ENCODE measurements around the gene PPP2R1B.

The PPP2R1B gene

GRCh38 chr11:111730871-111731591 is 35.2 kb downstream of the PPP2R1B start:
- no peak overlapping the region for H3K4me3 ChIP-seq (ENCODE audit: low read depth in 1 of 2, low read length in 2 of 2)
- H3K27ac ChIP-seq (ENCODE audit: low read length), result no peak overlapping the region
- H3K4me2 ChIP-seq (ENCODE audit: insufficient read depth, low read length), result no peak overlapping the region
- H3K9me3 ChIP-seq (ENCODE audit: insufficient read depth, low read length, severe bottlenecking), result no peaks in the 10 kb centered on the region
- ATAC-seq (ENCODE audit: insufficient read depth, low read depth) (no peak), DNase-seq (no peak)
- H3K9ac ChIP-seq (ENCODE audit: low read depth, low read length), result no peak overlapping the region
- H3K27me3 ChIP-seq (ENCODE audit: insufficient read depth, low read length, poor library complexity), result no peaks in the 10 kb centered on the region
- peaks cover 28% of the 10 kb centered on the region for H3K36me3 ChIP-seq (ENCODE audit: insufficient read depth, low read length)
- no peaks in the 10 kb centered on the region for H3K4me1 ChIP-seq (ENCODE audit: insufficient read depth, low read length)
- H4K20me1 ChIP-seq (ENCODE audit: insufficient read depth, low read length), result peaks cover 7% of the 10 kb centered on the region
- H3K79me2 ChIP-seq (ENCODE audit: insufficient read depth, low read length), result no peaks in the 10 kb centered on the region
- TF ChIP-seq EZH2 (IDR thresholded peaks at IDR 0.05; ENCODE audit: borderline replicate concordance, low read depth, low read length, severe bottlenecking) (no peak), CTCF (IDR thresholded peaks at IDR 0.05; ENCODE audit: borderline replicate concordance, extremely low read depth, low read length, poor library complexity, severe bottlenecking) (no peak)
- no peak overlapping the region for H2AFZ ChIP-seq (ENCODE audit: low read depth, low read length)

GRCh38 chr11:111729831-111730311 is 36.3 kb downstream of the PPP2R1B start:
- Histone ChIP-seq H3K36me3 (ENCODE audit: insufficient read depth, low read length) (peaks cover 38% of the 10 kb centered on the region), H3K27me3 (ENCODE audit: insufficient read depth, low read length, poor library complexity) (no peaks in the 10 kb centered on the region), H3K4me3 (ENCODE audit: low read depth in 1 of 2, low read length in 2 of 2) (no peak overlapping the region), H3K27ac (ENCODE audit: low read length) (no peak overlapping the region), H3K9ac (ENCODE audit: low read depth, low read length) (no peak overlapping the region), H3K9me3 (ENCODE audit: insufficient read depth, low read length, severe bottlenecking) (no peaks in the 10 kb centered on the region), H3K4me2 (ENCODE audit: insufficient read depth, low read length) (no peak overlapping the region), H4K20me1 (ENCODE audit: insufficient read depth, low read length) (peaks cover 7% of the 10 kb centered on the region), H3K79me2 (ENCODE audit: insufficient read depth, low read length) (no peaks in the 10 kb centered on the region), H2AFZ (ENCODE audit: low read depth, low read length) (no peak overlapping the region), H3K4me1 (ENCODE audit: insufficient read depth, low read length) (no peaks in the 10 kb centered on the region)
- no peak for TF ChIP-seq CTCF (IDR thresholded peaks at IDR 0.05; ENCODE audit: borderline replicate concordance, extremely low read depth, low read length, poor library complexity, severe bottlenecking)
- TF ChIP-seq EZH2 (IDR thresholded peaks at IDR 0.05; ENCODE audit: borderline replicate concordance, low read depth, low read length, severe bottlenecking), result no peak
- DNase-seq, result no peak
- ATAC-seq (ENCODE audit: insufficient read depth, low read depth), result no peak

- Histone ChIP-seq H3K36me3 (ENCODE audit: insufficient read depth, low read length) (peaks cover 44% of the 10 kb centered on the region), H3K79me2 (ENCODE audit: insufficient read depth, low read length) (no peaks in the 10 kb centered on the region), H3K9me3 (ENCODE audit: insufficient read depth, low read length, severe bottlenecking) (no peaks in the 10 kb centered on the region), H3K4me1 (ENCODE audit: insufficient read depth, low read length) (no peaks in the 10 kb centered on the region), H3K27me3 (ENCODE audit: insufficient read depth, low read length, poor library complexity) (no peaks in the 10 kb centered on the region), H3K9ac (ENCODE audit: low read depth, low read length) (no peak overlapping the region), H3K27ac (ENCODE audit: low read length) (no peak overlapping the region), H3K4me2 (ENCODE audit: insufficient read depth, low read length) (no peak overlapping the region), H4K20me1 (ENCODE audit: insufficient read depth, low read length) (peaks cover 7% of the 10 kb centered on the region), H3K4me3 (ENCODE audit: low read depth in 1 of 2, low read length in 2 of 2) (no peak overlapping the region), H2AFZ (ENCODE audit: low read depth, low read length) (no peak overlapping the region)
- DNase-seq (no peak), ATAC-seq (ENCODE audit: insufficient read depth, low read depth) (no peak)
- TF ChIP-seq CTCF (IDR thresholded peaks at IDR 0.05; ENCODE audit: borderline replicate concordance, extremely low read depth, low read length, poor library complexity, severe bottlenecking) (no peak), EZH2 (IDR thresholded peaks at IDR 0.05; ENCODE audit: borderline replicate concordance, low read depth, low read length, severe bottlenecking) (no peak)
Measured at GRCh38 chr11:111729071-111729830, 36.9 kb downstream of the PPP2R1B start.

All from DND-41 (cell line).